Mesothelial cell of epicardium (in vitro differentiated cells): ENCODE measurements around the gene HKDC1. TPM values are rescaled to one million over a fixed set of nuclear protein-coding genes. Genes with fewer than 3 reads are reported as not detected.
"Not testable (repeated sequence)": the region's sequence is repeated elsewhere in the genome, so short reads cannot be mapped to it uniquely, and the experiment has no call there.

Source experiments
- DNase-seq, 2 experiments: peaks; one replicate each; pipeline ENCODE4 v3.0.0; 2021; ENCODE audit warnings: low spot score in 2 of 2; ENCODE audit not compliant: unreplicated experiment in 2 of 2
- H3K27ac Mint-ChIP-seq: 2 replicates; pipeline ENCODE4 v1.8.0; 2021; ENCODE audit warnings: mixed read lengths
- H3K27me3 Mint-ChIP-seq: 2 replicates; pipeline ENCODE4 v1.8.0; 2021; ENCODE audit warnings: low read depth, mixed read lengths
- H3K36me3 Mint-ChIP-seq: 2 replicates; pipeline ENCODE4 v1.8.0; 2021; ENCODE audit warnings: mixed read lengths
- H3K4me1 Mint-ChIP-seq: 2 replicates; pipeline ENCODE4 v1.8.0; 2021; ENCODE audit warnings: mixed read lengths
- H3K4me3 Mint-ChIP-seq: 2 replicates; pipeline ENCODE4 v1.8.0; 2021; ENCODE audit warnings: mild to moderate bottlenecking, moderate library complexity, mixed read lengths
- H3K9me3 Mint-ChIP-seq: 2 replicates; pipeline ENCODE4 v1.8.0; 2021; ENCODE audit warnings: mixed read lengths
- CTCF ChIP-seq: fragments of 200-600 bp; sonication (generic); IDR thresholded peaks from one replicate; pipeline ENCODE4 v1.5.0; 2021; ENCODE audit warnings: antibody characterized with exemption; ENCODE audit not compliant: unreplicated experiment
- total RNA-seq: library from RNA; stranded (reverse); gene quantifications from 3 replicates; pipeline ENCODE4 v1.2.1, GENCODE V29; 2021

Gene HKDC1
- 0.14 TPM in 1 of 3 replicates, not detected in the others for total RNA-seq

GRCh38 chr10:69220041-69220451 is at the start of gene HKDC1:
HKDC1 (plus strand) TSS chr10:69220332; CDS start chr10:69220436, 104 bp downstream.
- no peak within 1 kb of the TSS for H3K4me3 Mint-ChIP-seq
- no peaks in the 10 kb centered on the region for H3K9me3 Mint-ChIP-seq
- H3K27me3 Mint-ChIP-seq: no peaks in the 10 kb centered on the region
- H3K4me1 Mint-ChIP-seq: peaks cover 9% of the 10 kb centered on the region
- DNase-seq: no peak
- no peaks in the 10 kb centered on the region for H3K36me3 Mint-ChIP-seq
- no peak within 1 kb of the TSS for H3K27ac Mint-ChIP-seq
- no peak for TF ChIP-seq CTCF

GRCh38 chr10:69172241-69172982 is 47.7 kb upstream of the HKDC1 start:
- Mint-ChIP-seq H3K4me1 (no peaks in the 10 kb centered on the region), H3K27me3 (no peaks in the 10 kb centered on the region), H3K36me3 (peaks cover 8% of the 10 kb centered on the region), H3K4me3 (no peak overlapping the region), H3K27ac (no peak overlapping the region), H3K9me3 (no peaks in the 10 kb centered on the region)
- no peak for TF ChIP-seq CTCF
- DNase-seq: no peak

- H3K36me3 Mint-ChIP-seq, DNase-seq, H3K4me1 Mint-ChIP-seq, H3K27me3 Mint-ChIP-seq, H3K9me3 Mint-ChIP-seq, H3K27ac Mint-ChIP-seq, H3K4me3 Mint-ChIP-seq: not testable (repeated sequence)
These were observed 44.8 kb upstream of the HKDC1 start for GRCh38 chr10:69175326-69175725.

- TF ChIP-seq CTCF: no peak
- H3K27me3 Mint-ChIP-seq: no peaks in the 10 kb centered on the region
- no peak for DNase-seq
- no peaks in the 10 kb centered on the region for H3K9me3 Mint-ChIP-seq
- no peak overlapping the region for H3K4me3 Mint-ChIP-seq
- no peak overlapping the region for H3K27ac Mint-ChIP-seq
- H3K36me3 Mint-ChIP-seq: peaks cover 3% of the 10 kb centered on the region
- peaks cover 21% of the 10 kb centered on the region for H3K4me1 Mint-ChIP-seq
These were observed 43.3 kb upstream of the HKDC1 start for GRCh38 chr10:69176823-69177222.

GRCh38 chr10:69179089-69179742 is 40.9 kb upstream of the HKDC1 start:
- Mint-ChIP-seq H3K36me3 (peaks cover under 1% of the 10 kb centered on the region), H3K9me3 (no peaks in the 10 kb centered on the region), H3K27ac (peak overlapping the region; percentile 100), H3K27me3 (no peaks in the 10 kb centered on the region), H3K4me3 (peak overlapping the region; percentile 95), H3K4me1 (peaks cover 21% of the 10 kb centered on the region)
- no peak for TF ChIP-seq CTCF
- DNase-seq: no peak

- peak; percentile 75 to 91 for DNase-seq
- Mint-ChIP-seq H3K36me3 (no peaks in the 10 kb centered on the region), H3K9me3 (no peaks in the 10 kb centered on the region), H3K4me3 (peak within 1 kb of the TSS; percentile 95), H3K27me3 (no peaks in the 10 kb centered on the region), H3K27ac (peak within 1 kb of the TSS; percentile 100), H3K4me1 (peaks cover 21% of the 10 kb centered on the region)
- TF ChIP-seq CTCF: no peak
These were observed 40.2 kb upstream of the HKDC1 start, which contains the start of gene SUPV3L1 for GRCh38 chr10:69179743-69180524. SUPV3L1 (plus strand) TSS chr10:69180234; CDS start chr10:69180292, 58 bp downstream.
